ENCODE results near the gene LMX1B. TPM values are rescaled to one million over a fixed set of nuclear protein-coding genes. Genes with fewer than 3 reads are reported as not detected.

Gene LMX1B
- total RNA-seq, 1 experiment from 2014 or later = 0.55 TPM

GRCh38 chr9:126700296-126700695, 86.6 kb downstream of the LMX1B start:
- H3K36me3 ChIP-seq (ENCODE audit: low read depth, low read length) = no peaks in the 10 kb centered on the region
- H4K20me1 ChIP-seq (ENCODE audit: low read length) = no peaks in the 10 kb centered on the region
- no peaks in the 10 kb centered on the region for H3K9me2 ChIP-seq (replicated peaks; ENCODE audit: low read length)
- DNase-seq (no peak), ATAC-seq (no peak)
- H3K4me2 ChIP-seq (ENCODE audit: low read length) = no peak overlapping the region
- intact Hi-C loops (cut with micrococcal nuclease) = no loop called here
- H3K27ac ChIP-seq (ENCODE audit: low read length) = no peak overlapping the region
- no peaks in the 10 kb centered on the region for H3F3A ChIP-seq (ENCODE audit: low read length, unreplicated experiment)
- H3K4me1 ChIP-seq (ENCODE audit: insufficient read depth, low read length) = peaks cover 12% of the 10 kb centered on the region
- H3K9me3 ChIP-seq (ENCODE audit: low read length) = no peaks in the 10 kb centered on the region
- TF ChIP-seq CTCF (conservative IDR thresholded peaks at IDR 0.05; ENCODE audit: low read depth, low read length) (no peak), EZH2 (IDR thresholded peaks at IDR 0.05; ENCODE audit: low read length, unreplicated experiment) (no peak), EZH2phosphoT487 (IDR thresholded peaks at IDR 0.05; ENCODE audit: borderline replicate concordance, low read length) (no peak)
- no peak overlapping the region for H3K9ac ChIP-seq (ENCODE audit: low read length)
- H3K27me3 ChIP-seq (ENCODE audit: low read length) = no peaks in the 10 kb centered on the region
- no peak overlapping the region for H2AFZ ChIP-seq (ENCODE audit: low read length)
- H3K4me3 ChIP-seq (ENCODE audit: low read length) = no peak overlapping the region
- POLR2A ChIA-PET (ENCODE audit: unreplicated experiment) = no interaction called here
- CTCF ChIA-PET = no interaction called here
- BruUV-seq (replicated peaks) = no TSS peak
- no peaks in the 10 kb centered on the region for H3K79me2 ChIP-seq (ENCODE audit: low read length)

GRCh38 chr9:126700903-126701812, 87.4 kb downstream of the LMX1B start:
- DNase-seq (no peak), ATAC-seq (no peak)
- Histone ChIP-seq H4K20me1 (ENCODE audit: low read length) (no peaks in the 10 kb centered on the region), H3K4me2 (ENCODE audit: low read length) (no peak overlapping the region), H3K9me3 (ENCODE audit: low read length) (no peaks in the 10 kb centered on the region), H3K27ac (ENCODE audit: low read length) (no peak overlapping the region), H3K79me2 (ENCODE audit: low read length) (no peaks in the 10 kb centered on the region), H3K4me3 (ENCODE audit: low read length) (no peak overlapping the region), H3K9me2 (replicated peaks; ENCODE audit: low read length) (no peaks in the 10 kb centered on the region), H3K4me1 (ENCODE audit: insufficient read depth, low read length) (peaks cover 15% of the 10 kb centered on the region), H2AFZ (ENCODE audit: low read length) (no peak overlapping the region), H3F3A (ENCODE audit: low read length, unreplicated experiment) (no peaks in the 10 kb centered on the region), H3K27me3 (ENCODE audit: low read length) (no peaks in the 10 kb centered on the region), H3K9ac (ENCODE audit: low read length) (no peak overlapping the region), H3K36me3 (ENCODE audit: low read depth, low read length) (no peaks in the 10 kb centered on the region)
- intact Hi-C loops (cut with micrococcal nuclease) = no loop called here
- no peak for TF ChIP-seq EZH2phosphoT487 (IDR thresholded peaks at IDR 0.05; ENCODE audit: borderline replicate concordance, low read length)
- no peak for TF ChIP-seq CTCF (conservative IDR thresholded peaks at IDR 0.05; ENCODE audit: low read depth, low read length)
- no peak for TF ChIP-seq EZH2 (IDR thresholded peaks at IDR 0.05; ENCODE audit: low read length, unreplicated experiment)
- ChIA-PET CTCF (no interaction called here), POLR2A (ENCODE audit: unreplicated experiment) (no interaction called here)
- no TSS peak for BruUV-seq (replicated peaks)

GRCh38 chr9:126701813-126702140, 88.0 kb downstream of the LMX1B start:
- no peak for TF ChIP-seq EZH2phosphoT487 (IDR thresholded peaks at IDR 0.05; ENCODE audit: borderline replicate concordance, low read length)
- Histone ChIP-seq H3K4me1 (ENCODE audit: insufficient read depth, low read length) (peaks cover 15% of the 10 kb centered on the region), H3K9me2 (replicated peaks; ENCODE audit: low read length) (no peaks in the 10 kb centered on the region), H3K27ac (ENCODE audit: low read length) (no peak overlapping the region), H3K9me3 (ENCODE audit: low read length) (no peaks in the 10 kb centered on the region), H3K79me2 (ENCODE audit: low read length) (no peaks in the 10 kb centered on the region), H3K4me2 (ENCODE audit: low read length) (no peak overlapping the region), H3K4me3 (ENCODE audit: low read length) (no peak overlapping the region), H4K20me1 (ENCODE audit: low read length) (no peaks in the 10 kb centered on the region), H3K36me3 (ENCODE audit: low read depth, low read length) (no peaks in the 10 kb centered on the region), H3K27me3 (ENCODE audit: low read length) (no peaks in the 10 kb centered on the region), H2AFZ (ENCODE audit: low read length) (no peak overlapping the region), H3K9ac (ENCODE audit: low read length) (no peak overlapping the region), H3F3A (ENCODE audit: low read length, unreplicated experiment) (no peaks in the 10 kb centered on the region)
- ChIA-PET POLR2A (ENCODE audit: unreplicated experiment) (no interaction called here), CTCF (no interaction called here)
- intact Hi-C loops (cut with micrococcal nuclease) = no loop called here
- DNase-seq = no peak
- no TSS peak for BruUV-seq (replicated peaks)
- no peak for ATAC-seq
